ENCODE results near the gene LCP2. TPM values are rescaled to one million over a fixed set of nuclear protein-coding genes. Genes with fewer than 3 reads are reported as not detected.
"Not testable (repeated sequence)": the region's sequence is repeated elsewhere in the genome, so short reads cannot be mapped to it uniquely, and the experiment has no call there.

The LCP2 gene
- polyA plus RNA-seq, 1 experiment: not detected

DNA sequence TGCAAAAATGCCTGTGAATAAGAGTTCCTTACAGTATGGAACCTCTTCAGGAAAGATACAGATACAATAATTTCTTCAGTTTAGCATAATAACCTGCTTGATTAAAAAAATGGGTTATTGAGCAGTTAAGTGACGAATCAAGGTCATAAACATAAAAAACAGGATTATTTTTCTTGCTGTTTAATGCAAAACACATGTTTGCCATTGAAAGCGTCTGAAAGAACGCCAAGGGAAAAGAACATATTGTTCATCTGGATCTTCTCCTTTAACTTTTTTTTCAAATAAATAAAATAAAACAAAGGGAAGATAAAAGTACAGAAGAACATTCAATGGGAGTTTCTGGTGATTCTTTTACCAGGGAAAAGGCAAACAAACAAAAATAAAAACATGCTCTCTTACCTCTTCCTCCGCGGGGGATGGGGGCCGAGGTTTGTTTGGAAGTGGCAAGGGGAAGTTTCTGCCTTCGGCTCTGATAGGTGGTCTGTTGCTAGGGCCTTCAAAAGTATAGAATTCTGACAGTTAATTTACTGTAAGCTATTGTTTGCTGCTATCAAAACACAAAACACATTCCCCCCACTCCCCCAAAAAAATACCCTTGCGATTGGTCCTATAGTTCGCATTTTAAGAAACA is 44.7 kb downstream of the LCP2 start:
- CTCF ChIA-PET: interaction anchor here (0.6 to 1.5 kb wide), 4 partner anchors 9 to 179 kb away, joined by 3 to 5 read pairs (median 3); no protein-coding TSS in a partner anchor
- Histone ChIP-seq H3K4me3 (ENCODE audit: low read depth, low read length) (no peak overlapping the region), H3K36me3 (ENCODE audit: control insufficient read depth, insufficient read depth, low read length) (no peaks in the 10 kb centered on the region), H3K27me3 (ENCODE audit: control insufficient read depth, insufficient read depth, low read length) (peaks cover 3% of the 10 kb centered on the region; the same call in 1 of the 2 replicates)
- DNase-seq (ENCODE audit: low read depth): no peak
- POLR2A ChIA-PET: no interaction called here
- no peak for TF ChIP-seq CTCF (IDR thresholded peaks at IDR 0.05; ENCODE audit: insufficient read depth, low read depth, low read length)

- POLR2A ChIA-PET: no interaction called here
- H3K4me3 ChIP-seq (ENCODE audit: low read depth, low read length): no peak overlapping the region
- H3K36me3 ChIP-seq (ENCODE audit: control insufficient read depth, insufficient read depth, low read length): no peaks in the 10 kb centered on the region
- H3K27me3 ChIP-seq (ENCODE audit: control insufficient read depth, insufficient read depth, low read length): peaks cover 3% of the 10 kb centered on the region; the same call in 1 of the 2 replicates
- TF ChIP-seq CTCF (IDR thresholded peaks at IDR 0.05; ENCODE audit: insufficient read depth, low read depth, low read length): no peak
- CTCF ChIA-PET: interaction anchor here (1.5 kb wide), 1 partner anchor 14 kb away, joined by 5 read pairs; no protein-coding TSS in a partner anchor
- no peak for DNase-seq (ENCODE audit: low read depth)
These were observed 45.5 kb downstream of the LCP2 start for GRCh38 chr5:170252109-170252508.

GRCh38 chr5:170251462-170251861 is 46.1 kb downstream of the LCP2 start:
- ChIA-PET CTCF (interaction anchor here (1.2 to 1.5 kb wide), 2 partner anchors 14 to 17 kb away, joined by 3 to 5 read pairs; no protein-coding TSS in a partner anchor), POLR2A (no interaction called here)
- peaks cover 3% of the 10 kb centered on the region; the same call in 1 of the 2 replicates for H3K27me3 ChIP-seq (ENCODE audit: control insufficient read depth, insufficient read depth, low read length)
- no peaks in the 10 kb centered on the region for H3K36me3 ChIP-seq (ENCODE audit: control insufficient read depth, insufficient read depth, low read length)
- DNase-seq (ENCODE audit: low read depth): no peak
- no peak overlapping the region for H3K4me3 ChIP-seq (ENCODE audit: low read depth, low read length)
- no peak for TF ChIP-seq CTCF (IDR thresholded peaks at IDR 0.05; ENCODE audit: insufficient read depth, low read depth, low read length)

GRCh38 chr5:170250810-170251317 is 46.7 kb downstream of the LCP2 start:
- DNase-seq (ENCODE audit: low read depth): no peak
- CTCF ChIA-PET: interaction anchor here (1.2 kb wide), 1 partner anchor 18 kb away, joined by 3 read pairs; no protein-coding TSS in a partner anchor
- TF ChIP-seq CTCF (IDR thresholded peaks at IDR 0.05; ENCODE audit: insufficient read depth, low read depth, low read length): no peak
- Histone ChIP-seq H3K4me3 (ENCODE audit: low read depth, low read length) (no peak overlapping the region), H3K27me3 (ENCODE audit: control insufficient read depth, insufficient read depth, low read length) (peaks cover 3% of the 10 kb centered on the region; the same call in 1 of the 2 replicates), H3K36me3 (ENCODE audit: control insufficient read depth, insufficient read depth, low read length) (no peaks in the 10 kb centered on the region)
- POLR2A ChIA-PET: no interaction called here

- no peak for TF ChIP-seq CTCF (IDR thresholded peaks at IDR 0.05; ENCODE audit: insufficient read depth, low read depth, low read length)
- POLR2A ChIA-PET: no interaction called here
- Histone ChIP-seq H3K4me3 (ENCODE audit: low read depth, low read length) (no peak overlapping the region), H3K27me3 (ENCODE audit: control insufficient read depth, insufficient read depth, low read length) (peaks cover 3% of the 10 kb centered on the region; the same call in 1 of the 2 replicates), H3K36me3 (ENCODE audit: control insufficient read depth, insufficient read depth, low read length) (no peaks in the 10 kb centered on the region)
- no peak for DNase-seq (ENCODE audit: low read depth)
- CTCF ChIA-PET: no interaction called here
These were observed 48.2 kb downstream of the LCP2 start for GRCh38 chr5:170249355-170249754.

DNA sequence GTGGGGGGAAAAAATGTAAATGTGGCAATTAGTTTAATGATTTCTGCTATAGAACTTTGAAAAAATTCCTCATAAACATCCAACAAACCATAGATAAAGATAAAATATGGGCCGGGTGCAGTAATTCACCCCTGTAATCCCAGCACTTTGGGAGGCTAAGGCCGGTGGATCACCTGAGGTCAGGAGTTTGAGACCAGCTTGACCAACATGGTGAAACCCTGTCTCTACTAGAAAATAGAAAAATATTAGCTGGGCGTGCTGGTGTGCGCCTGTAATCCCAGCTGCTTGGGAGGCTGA is 48.7 kb downstream of the LCP2 start:
- H3K4me3 ChIP-seq (ENCODE audit: low read depth, low read length); CTCF ChIA-PET; DNase-seq (ENCODE audit: low read depth); POLR2A ChIA-PET; H3K27me3 ChIP-seq (ENCODE audit: control insufficient read depth, insufficient read depth, low read length); H3K36me3 ChIP-seq (ENCODE audit: control insufficient read depth, insufficient read depth, low read length): not testable (repeated sequence)

Data from BJ (cell line).